ENCODE results near the gene PTCH1. TPM values are rescaled to one million over a fixed set of nuclear protein-coding genes. Genes with fewer than 3 reads are reported as not detected.

Gene PTCH1
- total and polyA plus RNA-seq, 2 donors from 2014 or later: 2.6 to 37.2 TPM

DNA sequence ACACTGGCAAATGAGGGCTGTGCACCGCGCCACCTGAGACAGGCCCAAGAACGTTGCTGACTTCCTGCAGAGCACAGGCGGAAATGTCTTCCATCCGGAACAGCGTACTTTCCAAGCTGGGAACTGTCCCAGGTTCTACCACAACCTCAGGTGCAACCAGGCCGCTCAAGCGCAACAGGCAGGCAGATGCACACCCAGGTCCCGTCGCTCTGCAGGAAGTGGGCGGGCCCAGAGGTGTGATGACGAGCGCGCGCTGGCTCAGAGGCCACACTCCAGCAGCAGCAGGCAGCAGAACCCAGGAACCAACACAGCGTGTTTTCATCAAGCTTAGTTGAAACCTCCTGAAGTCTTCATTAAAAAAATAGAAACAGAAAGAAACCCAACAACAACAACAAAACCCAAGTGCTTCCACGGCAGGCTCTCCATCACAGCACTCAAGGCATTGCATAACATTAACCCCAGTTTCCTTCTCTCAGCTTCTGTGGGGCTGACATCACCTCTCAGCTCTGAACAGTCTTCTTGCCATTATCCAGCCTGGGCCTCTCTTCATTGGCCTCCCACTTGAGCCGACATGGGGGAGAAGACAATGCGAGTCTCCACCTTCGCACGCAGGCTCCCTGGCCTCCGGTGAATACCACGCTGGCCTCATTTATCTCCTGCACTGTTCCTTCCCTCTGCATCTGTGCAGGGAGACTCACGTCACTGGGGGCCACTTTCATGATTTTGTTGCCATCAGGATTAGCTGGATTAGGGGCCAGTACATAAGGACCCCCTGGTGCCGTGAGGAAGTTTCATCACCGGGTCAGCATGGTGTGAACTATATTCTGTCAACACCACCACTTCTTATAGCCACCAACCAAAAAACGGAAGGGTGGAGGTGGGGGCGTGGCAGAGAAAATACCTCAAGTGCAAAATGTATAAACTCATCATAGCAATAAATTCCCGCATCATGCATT lies 22.1 kb downstream of the PTCH1 start:
- Histone ChIP-seq H3K27ac (ENCODE audit: low read depth in 2 of 2, low read length in 2 of 2) (peak overlapping the region in 1 of 2 donors; percentile 14), H3K36me3 (ENCODE audit: control insufficient read depth in 2 of 3, insufficient read depth in 3 of 3, low read length in 3 of 3) (no peaks in the 10 kb centered on the region), H3K4me1 (ENCODE audit: control insufficient read depth in 2 of 3, insufficient read depth in 2 of 3, low read depth in 1 of 3, low read length in 3 of 3) (peaks cover 2 to 12% (median 11%) of the 10 kb centered on the region in 3 donors), H3K27me3 (ENCODE audit: control insufficient read depth, insufficient read depth, low read length) (no peaks in the 10 kb centered on the region), H3K9ac (ENCODE audit: low read length in 3 of 3) (no peak overlapping the region), H3K4me3 (ENCODE audit: low read length in 3 of 3) (peak overlapping the region in 1 of 3 donors; percentile 17), H3K9me3 (ENCODE audit: control insufficient read depth in 2 of 3, insufficient read depth in 1 of 3, low read length in 3 of 3) (no peaks in the 10 kb centered on the region)
- no peak for FAIRE-seq
- peak; percentile 78 to 96 (median 82) for DNase-seq
- intact Hi-C loops (cut with DNase I): no loop called here
- TF ChIP-seq, protein P1, sequence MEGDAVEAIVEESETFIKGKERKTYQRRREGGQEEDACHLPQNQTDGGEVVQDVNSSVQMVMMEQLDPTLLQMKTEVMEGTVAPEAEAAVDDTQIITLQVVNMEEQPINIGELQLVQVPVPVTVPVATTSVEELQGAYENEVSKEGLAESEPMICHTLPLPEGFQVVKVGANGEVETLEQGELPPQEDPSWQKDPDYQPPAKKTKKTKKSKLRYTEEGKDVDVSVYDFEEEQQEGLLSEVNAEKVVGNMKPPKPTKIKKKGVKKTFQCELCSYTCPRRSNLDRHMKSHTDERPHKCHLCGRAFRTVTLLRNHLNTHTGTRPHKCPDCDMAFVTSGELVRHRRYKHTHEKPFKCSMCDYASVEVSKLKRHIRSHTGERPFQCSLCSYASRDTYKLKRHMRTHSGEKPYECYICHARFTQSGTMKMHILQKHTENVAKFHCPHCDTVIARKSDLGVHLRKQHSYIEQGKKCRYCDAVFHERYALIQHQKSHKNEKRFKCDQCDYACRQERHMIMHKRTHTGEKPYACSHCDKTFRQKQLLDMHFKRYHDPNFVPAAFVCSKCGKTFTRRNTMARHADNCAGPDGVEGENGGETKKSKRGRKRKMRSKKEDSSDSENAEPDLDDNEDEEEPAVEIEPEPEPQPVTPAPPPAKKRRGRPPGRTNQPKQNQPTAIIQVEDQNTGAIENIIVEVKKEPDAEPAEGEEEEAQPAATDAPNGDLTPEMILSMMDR (IDR thresholded peaks at IDR 0.05; ENCODE audit: borderline replicate concordance, extremely low read depth, insufficient read depth): no peak

DNA sequence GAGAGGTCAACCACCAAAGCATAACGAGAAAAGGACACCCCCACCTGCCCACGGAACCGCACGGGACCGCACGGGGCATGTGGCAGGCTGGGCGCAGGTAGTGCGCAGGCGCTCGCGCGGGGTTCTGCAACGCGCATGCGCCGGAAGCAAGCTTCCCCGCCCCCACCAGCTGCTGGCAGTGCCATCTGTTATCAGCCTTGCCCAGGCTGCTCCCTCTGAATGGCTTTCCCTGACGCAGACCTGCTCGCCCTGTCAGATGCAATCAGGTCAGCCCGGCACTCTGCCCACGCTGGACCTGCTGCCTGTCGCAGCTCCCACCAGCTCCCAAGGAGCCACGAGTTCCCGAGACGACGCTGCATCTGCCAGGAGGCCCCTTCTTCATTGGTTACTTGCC lies 22.8 kb downstream of the PTCH1 start:
- Histone ChIP-seq H3K36me3 (ENCODE audit: control insufficient read depth in 2 of 3, insufficient read depth in 3 of 3, low read length in 3 of 3) (no peaks in the 10 kb centered on the region), H3K4me3 (ENCODE audit: low read length in 3 of 3) (peak overlapping the region in 1 of 3 donors; percentile 17), H3K4me1 (ENCODE audit: control insufficient read depth in 2 of 3, insufficient read depth in 2 of 3, low read depth in 1 of 3, low read length in 3 of 3) (peaks cover 2 to 12% (median 11%) of the 10 kb centered on the region in 3 donors), H3K27ac (ENCODE audit: low read depth in 2 of 2, low read length in 2 of 2) (no peak overlapping the region), H3K9me3 (ENCODE audit: control insufficient read depth in 2 of 3, insufficient read depth in 1 of 3, low read length in 3 of 3) (no peaks in the 10 kb centered on the region), H3K9ac (ENCODE audit: low read length in 3 of 3) (no peak overlapping the region), H3K27me3 (ENCODE audit: control insufficient read depth, insufficient read depth, low read length) (no peaks in the 10 kb centered on the region)
- intact Hi-C loops (cut with DNase I): no loop called here
- DNase-seq (peak in 1 of 5 donors; percentile 80), FAIRE-seq (no peak)
- TF ChIP-seq, protein P1 (IDR thresholded peaks at IDR 0.05; ENCODE audit: borderline replicate concordance, extremely low read depth, insufficient read depth): no peak

DNA sequence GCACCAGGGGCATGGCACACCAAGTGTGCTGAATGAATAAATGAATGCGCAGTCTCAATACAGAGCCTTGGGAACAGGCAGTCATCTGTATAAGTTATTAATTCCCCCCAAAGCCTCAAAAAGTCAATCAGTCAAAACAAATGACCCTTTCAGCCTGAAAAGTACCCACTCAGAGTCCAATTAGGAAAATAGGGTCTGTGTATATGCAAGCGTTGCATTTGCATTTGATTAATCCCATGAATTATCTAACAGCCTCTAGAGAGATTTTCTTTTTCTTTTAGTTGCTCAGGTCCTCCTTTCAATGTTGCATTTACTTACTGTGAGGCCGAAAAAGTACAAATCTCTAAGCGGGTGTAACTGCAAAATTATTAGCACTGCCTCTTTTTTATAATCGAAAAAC lies 23.4 kb downstream of the PTCH1 start:
- no peak for FAIRE-seq
- peaks cover 2 to 12% (median 11%) of the 10 kb centered on the region in 3 donors for H3K4me1 ChIP-seq (ENCODE audit: control insufficient read depth in 2 of 3, insufficient read depth in 2 of 3, low read depth in 1 of 3, low read length in 3 of 3)
- intact Hi-C loops (cut with DNase I): no loop called here

More for the DNA sequence above, 23.4 kb downstream of the PTCH1 start:
- no peaks in the 10 kb centered on the region for H3K36me3 ChIP-seq (ENCODE audit: control insufficient read depth in 2 of 3, insufficient read depth in 3 of 3, low read length in 3 of 3)
- H3K9me3 ChIP-seq (ENCODE audit: control insufficient read depth in 2 of 3, insufficient read depth in 1 of 3, low read length in 3 of 3): no peaks in the 10 kb centered on the region
- H3K27ac ChIP-seq (ENCODE audit: low read depth in 2 of 2, low read length in 2 of 2): no peak overlapping the region
- TF ChIP-seq, protein P1 (IDR thresholded peaks at IDR 0.05; ENCODE audit: borderline replicate concordance, extremely low read depth, insufficient read depth): no peak
- H3K4me3 ChIP-seq (ENCODE audit: low read length in 3 of 3): no peak overlapping the region
- no peak overlapping the region for H3K9ac ChIP-seq (ENCODE audit: low read length in 3 of 3)
- no peaks in the 10 kb centered on the region for H3K27me3 ChIP-seq (ENCODE audit: control insufficient read depth, insufficient read depth, low read length)
- DNase-seq: no peak

Data from kidney (tissue), 14 donors.